ENCODE data around the gene SFXN5. TPM values are rescaled to one million over a fixed set of nuclear protein-coding genes. Genes with fewer than 3 reads are reported as not detected.

SFXN5 gene
- total RNA-seq, 1 experiment from 2014 or later, result 31.3 TPM

DNA sequence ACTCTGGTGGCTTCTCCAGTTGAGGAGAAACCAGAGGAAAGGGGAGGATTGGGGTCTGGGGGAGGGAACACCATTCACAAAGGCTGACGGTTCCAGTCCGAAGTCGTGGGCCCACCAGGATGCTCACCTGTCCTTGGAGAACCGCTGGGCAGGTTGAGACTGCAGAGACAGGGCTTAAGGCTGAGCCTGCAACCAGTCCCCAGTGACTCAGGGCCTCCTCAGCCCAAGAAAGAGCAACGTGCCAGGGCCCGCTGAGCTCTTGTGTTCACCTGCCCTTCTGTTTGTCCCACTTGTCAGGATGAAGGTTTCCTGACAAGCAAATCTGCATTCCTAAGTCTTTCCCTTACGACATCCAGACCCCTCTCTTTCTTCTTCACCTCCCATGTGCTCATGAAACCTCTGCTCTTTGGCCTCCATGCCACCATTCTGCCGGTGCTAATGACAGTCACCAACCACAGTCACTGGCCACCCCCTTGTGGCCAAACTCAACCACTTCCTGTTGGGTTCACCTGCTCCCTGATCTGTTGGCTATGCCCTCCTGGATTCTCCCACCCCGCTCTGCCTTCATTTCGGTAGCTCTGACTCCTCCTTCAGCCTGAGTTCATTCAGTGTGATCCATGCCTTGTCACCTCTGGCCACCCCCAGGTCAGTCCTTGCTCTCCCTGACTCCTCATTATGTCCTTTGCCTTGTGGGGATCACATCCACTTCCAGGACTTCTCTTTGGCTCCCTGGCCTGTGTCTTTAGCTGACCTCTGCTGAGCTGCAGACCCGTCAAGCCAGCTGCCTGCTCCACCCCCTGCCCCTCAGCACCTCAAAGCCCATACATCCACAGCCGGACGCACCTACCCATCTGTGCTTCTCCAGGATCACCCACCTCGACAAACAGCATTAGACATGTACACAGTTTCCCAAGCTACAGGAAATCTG, 136.6 kb downstream of the SFXN5 start:
- H3K4me1 ChIP-seq, result 0 out of 2 replicates have a peak, but pooled peaks cover 5% of the 10 kb centered on the region
- Mint-ChIP-seq H3K4me1 (ENCODE audit: low read depth, unreplicated experiment) (peaks cover 6% of the 10 kb centered on the region), H3K36me3 (ENCODE audit: insufficient read depth, unreplicated experiment) (peaks cover 6% of the 10 kb centered on the region), H3K4me3 (ENCODE audit: unreplicated experiment) (no peak overlapping the region), H3K9me3 (ENCODE audit: unreplicated experiment) (no peaks in the 10 kb centered on the region), H3K27me3 (ENCODE audit: insufficient read depth, unreplicated experiment) (no peaks in the 10 kb centered on the region), H3K27ac (ENCODE audit: unreplicated experiment) (no peak overlapping the region)
- H3K4me3 ChIP-seq (ENCODE audit: low read depth, low read length), result no peak overlapping the region
- no peaks in the 10 kb centered on the region for H3K9me3 ChIP-seq
- CTCF ChIA-PET, result interaction anchor here (0.6 to 4.8 kb wide), 6 partner anchors 18 to 271 kb away, joined by 3 to 62 read pairs (median 4); no protein-coding TSS in a partner anchor
- intact Hi-C loops (cut with micrococcal nuclease; ENCODE audit: unreplicated experiment), result loop anchor here (1.0 to 2.0 kb wide), 2 partner anchors 16 to 42 kb away; no protein-coding TSS in a partner anchor
- TF ChIP-seq, protein P1, sequence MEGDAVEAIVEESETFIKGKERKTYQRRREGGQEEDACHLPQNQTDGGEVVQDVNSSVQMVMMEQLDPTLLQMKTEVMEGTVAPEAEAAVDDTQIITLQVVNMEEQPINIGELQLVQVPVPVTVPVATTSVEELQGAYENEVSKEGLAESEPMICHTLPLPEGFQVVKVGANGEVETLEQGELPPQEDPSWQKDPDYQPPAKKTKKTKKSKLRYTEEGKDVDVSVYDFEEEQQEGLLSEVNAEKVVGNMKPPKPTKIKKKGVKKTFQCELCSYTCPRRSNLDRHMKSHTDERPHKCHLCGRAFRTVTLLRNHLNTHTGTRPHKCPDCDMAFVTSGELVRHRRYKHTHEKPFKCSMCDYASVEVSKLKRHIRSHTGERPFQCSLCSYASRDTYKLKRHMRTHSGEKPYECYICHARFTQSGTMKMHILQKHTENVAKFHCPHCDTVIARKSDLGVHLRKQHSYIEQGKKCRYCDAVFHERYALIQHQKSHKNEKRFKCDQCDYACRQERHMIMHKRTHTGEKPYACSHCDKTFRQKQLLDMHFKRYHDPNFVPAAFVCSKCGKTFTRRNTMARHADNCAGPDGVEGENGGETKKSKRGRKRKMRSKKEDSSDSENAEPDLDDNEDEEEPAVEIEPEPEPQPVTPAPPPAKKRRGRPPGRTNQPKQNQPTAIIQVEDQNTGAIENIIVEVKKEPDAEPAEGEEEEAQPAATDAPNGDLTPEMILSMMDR (IDR thresholded peaks at IDR 0.05; ENCODE audit: insufficient read depth in 1 of 2, low read depth in 1 of 2, low read length in 1 of 2, severe bottlenecking in 1 of 2, unreplicated experiment in 1 of 2), result peak; percentile 58 to 60
- H3K36me3 ChIP-seq (ENCODE audit: control insufficient read depth, insufficient read depth, low read length), result peaks cover 1% of the 10 kb centered on the region
- peak; percentile 70 to 74 for DNase-seq
- POLR2A ChIA-PET, result no interaction called here
- no peaks in the 10 kb centered on the region; the same call in 1 of the 2 replicates for H3K27me3 ChIP-seq (replicated peaks; ENCODE audit: control insufficient read depth, insufficient read depth, low read length)
- BruUV-seq (replicated peaks), result no TSS peak

DNA sequence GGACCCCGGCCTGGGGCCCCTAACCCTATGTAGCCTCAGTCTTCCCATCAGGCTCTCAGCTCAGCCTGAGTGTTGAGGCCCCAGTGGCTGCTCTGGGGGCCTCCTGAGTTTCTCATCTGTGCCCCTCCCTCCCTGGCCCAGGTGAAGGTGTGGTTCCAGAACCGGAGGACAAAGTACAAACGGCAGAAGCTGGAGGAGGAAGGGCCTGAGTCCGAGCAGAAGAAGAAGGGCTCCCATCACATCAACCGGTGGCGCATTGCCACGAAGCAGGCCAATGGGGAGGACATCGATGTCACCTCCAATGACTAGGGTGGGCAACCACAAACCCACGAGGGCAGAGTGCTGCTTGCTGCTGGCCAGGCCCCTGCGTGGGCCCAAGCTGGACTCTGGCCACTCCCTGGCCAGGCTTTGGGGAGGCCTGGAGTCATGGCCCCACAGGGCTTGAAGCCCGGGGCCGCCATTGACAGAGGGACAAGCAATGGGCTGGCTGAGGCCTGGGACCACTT, 137.8 kb downstream of the SFXN5 start:
- TF ChIP-seq, protein P1 (IDR thresholded peaks at IDR 0.05; ENCODE audit: insufficient read depth in 1 of 2, low read depth in 1 of 2, low read length in 1 of 2, severe bottlenecking in 1 of 2, unreplicated experiment in 1 of 2), result no peak
- H3K27ac Mint-ChIP-seq (ENCODE audit: unreplicated experiment), result no peak overlapping the region
- CTCF ChIA-PET, result interaction anchor here (0.5 to 4.8 kb wide), 6 partner anchors 17 to 780 kb away, joined by 3 to 62 read pairs (median 3); no protein-coding TSS in a partner anchor
- no peak overlapping the region for H3K4me3 Mint-ChIP-seq (ENCODE audit: unreplicated experiment)
- H3K4me3 ChIP-seq (ENCODE audit: low read depth, low read length), result no peak overlapping the region
- H3K4me1 ChIP-seq, result 0 out of 2 replicates have a peak, but pooled peaks cover 5% of the 10 kb centered on the region
- intact Hi-C loops (cut with micrococcal nuclease; ENCODE audit: unreplicated experiment), result loop anchor here (2.0 kb wide), 1 partner anchor 15 kb away; no protein-coding TSS in a partner anchor
- peaks cover 6% of the 10 kb centered on the region for H3K4me1 Mint-ChIP-seq (ENCODE audit: low read depth, unreplicated experiment)
- no TSS peak for BruUV-seq (replicated peaks)
- no peaks in the 10 kb centered on the region for H3K9me3 Mint-ChIP-seq (ENCODE audit: unreplicated experiment)
- no peaks in the 10 kb centered on the region for H3K27me3 Mint-ChIP-seq (ENCODE audit: insufficient read depth, unreplicated experiment)
- peaks cover 1% of the 10 kb centered on the region for H3K36me3 ChIP-seq (ENCODE audit: control insufficient read depth, insufficient read depth, low read length)
- no peaks in the 10 kb centered on the region for H3K9me3 ChIP-seq
- POLR2A ChIA-PET, result no interaction called here
- no peak for DNase-seq
- peaks cover 2% of the 10 kb centered on the region for H3K36me3 Mint-ChIP-seq (ENCODE audit: insufficient read depth, unreplicated experiment)
- no peaks in the 10 kb centered on the region; the same call in 1 of the 2 replicates for H3K27me3 ChIP-seq (replicated peaks; ENCODE audit: control insufficient read depth, insufficient read depth, low read length)

DNA sequence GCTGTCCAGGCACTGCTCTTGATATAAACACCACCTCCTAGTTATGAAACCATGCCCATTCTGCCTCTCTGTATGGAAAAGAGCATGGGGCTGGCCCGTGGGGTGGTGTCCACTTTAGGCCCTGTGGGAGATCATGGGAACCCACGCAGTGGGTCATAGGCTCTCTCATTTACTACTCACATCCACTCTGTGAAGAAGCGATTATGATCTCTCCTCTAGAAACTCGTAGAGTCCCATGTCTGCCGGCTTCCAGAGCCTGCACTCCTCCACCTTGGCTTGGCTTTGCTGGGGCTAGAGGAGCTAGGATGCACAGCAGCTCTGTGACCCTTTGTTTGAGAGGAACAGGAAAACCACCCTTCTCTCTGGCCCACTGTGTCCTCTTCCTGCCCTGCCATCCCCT, 138.3 kb downstream of the SFXN5 start:
- TF ChIP-seq, protein P1 (IDR thresholded peaks at IDR 0.05; ENCODE audit: insufficient read depth in 1 of 2, low read depth in 1 of 2, low read length in 1 of 2, severe bottlenecking in 1 of 2, unreplicated experiment in 1 of 2), result no peak
- intact Hi-C loops (cut with micrococcal nuclease; ENCODE audit: unreplicated experiment), result no loop called here
- Mint-ChIP-seq H3K36me3 (ENCODE audit: insufficient read depth, unreplicated experiment) (no peaks in the 10 kb centered on the region), H3K27me3 (ENCODE audit: insufficient read depth, unreplicated experiment) (no peaks in the 10 kb centered on the region), H3K4me1 (ENCODE audit: low read depth, unreplicated experiment) (peaks cover 6% of the 10 kb centered on the region), H3K9me3 (ENCODE audit: unreplicated experiment) (no peaks in the 10 kb centered on the region), H3K27ac (ENCODE audit: unreplicated experiment) (no peak overlapping the region), H3K4me3 (ENCODE audit: unreplicated experiment) (no peak overlapping the region)
- H3K27me3 ChIP-seq (replicated peaks; ENCODE audit: control insufficient read depth, insufficient read depth, low read length), result no peaks in the 10 kb centered on the region; the same call in 1 of the 2 replicates
- no peak for DNase-seq
- H3K36me3 ChIP-seq (ENCODE audit: control insufficient read depth, insufficient read depth, low read length), result peaks cover 1% of the 10 kb centered on the region
- H3K4me3 ChIP-seq (ENCODE audit: low read depth, low read length), result no peak overlapping the region
- 0 out of 2 replicates have a peak, but pooled peaks cover 5% of the 10 kb centered on the region for H3K4me1 ChIP-seq
- ChIA-PET CTCF (interaction anchor here (0.8 to 4.8 kb wide), 3 partner anchors 19 to 47 kb away, joined by 3 to 62 read pairs (median 3); no protein-coding TSS in a partner anchor), POLR2A (no interaction called here)
- no TSS peak for BruUV-seq (replicated peaks)
- no peaks in the 10 kb centered on the region for H3K9me3 ChIP-seq

Measured in Caco-2 (cell line).